ENCODE measurements around the gene FLNB. TPM values are rescaled to one million over a fixed set of nuclear protein-coding genes. Genes with fewer than 3 reads are reported as not detected.

Gene FLNB
- total RNA-seq, 4 donors from 2014 or later = 61.9 to 114 (median 89.9) TPM

GRCh38 chr3:58065700-58066167 is 57.5 kb downstream of the FLNB start:
- WGBS = 44% methylated on average over 5 of the region's 6 CpGs

GRCh38 chr3:58066842-58067241 is 58.6 kb downstream of the FLNB start:
- DNase-seq (ENCODE audit: extremely low spot score) = no peak
- intact Hi-C loops (cut with DNase I) = loop anchor here (5.0 kb wide), 1 partner anchor 55 kb away; no protein-coding TSS in a partner anchor
- Histone ChIP-seq H3K27ac (replicated peaks in 1 of 4) (peak overlapping the region; percentile 79 to 86 (median 83)), H3K27me3 (no peaks in the 10 kb centered on the region), H3K4me3 (no peak overlapping the region), H3K4me1 (peaks cover 18 to 98% (median 97%) of the 10 kb centered on the region in 4 donors), H3K36me3 (no peaks in the 10 kb centered on the region), H3K9me3 (no peaks in the 10 kb centered on the region)
- 27% methylated on average over 3 of the region's 3 CpGs for WGBS
- TF ChIP-seq EP300 (IDR thresholded peaks at IDR 0.05) = no peak

More at GRCh38 chr3:58065700-58066167, 57.5 kb downstream of the FLNB start:
- H3K36me3 ChIP-seq = no peaks in the 10 kb centered on the region
- H3K9me3 ChIP-seq = no peaks in the 10 kb centered on the region
- no peak overlapping the region for H3K4me3 ChIP-seq
- H3K27me3 ChIP-seq = no peaks in the 10 kb centered on the region
- intact Hi-C loops (cut with DNase I) = loop anchor here (5.0 kb wide), 1 partner anchor 53 kb away; no protein-coding TSS in a partner anchor
- H3K4me1 ChIP-seq = peaks cover 18 to 99% (median 97%) of the 10 kb centered on the region in 4 donors
- TF ChIP-seq EP300 (IDR thresholded peaks at IDR 0.05) (no peak), POLR2AphosphoS5 (IDR thresholded peaks at IDR 0.05) (no peak), CTCF (IDR thresholded peaks at IDR 0.05) (no peak), POLR2A (IDR thresholded peaks at IDR 0.05; ENCODE audit: low read depth) (no peak)
- H3K27ac ChIP-seq (replicated peaks in 1 of 4) = peak overlapping the region; percentile 79 to 86 (median 83)
- no peak for DNase-seq (ENCODE audit: extremely low spot score)

GRCh38 chr3:58068122-58068809 is 60.0 kb downstream of the FLNB start:
- Histone ChIP-seq H3K36me3 (no peaks in the 10 kb centered on the region), H3K4me3 (no peak overlapping the region), H3K27me3 (no peaks in the 10 kb centered on the region), H3K9me3 (no peaks in the 10 kb centered on the region), H3K4me1 (peaks cover 24 to 98% (median 97%) of the 10 kb centered on the region in 4 donors), H3K27ac (replicated peaks in 1 of 4) (peak overlapping the region; percentile 79 to 86 (median 83))
- DNase-seq (ENCODE audit: extremely low spot score) = no peak
- intact Hi-C loops (cut with DNase I) = loop anchor here (5.0 kb wide), 1 partner anchor 56 kb away; no protein-coding TSS in a partner anchor
- TF ChIP-seq CTCF (IDR thresholded peaks at IDR 0.05) (no peak), POLR2AphosphoS5 (IDR thresholded peaks at IDR 0.05) (no peak), POLR2A (IDR thresholded peaks at IDR 0.05; ENCODE audit: low read depth) (no peak), EP300 (IDR thresholded peaks at IDR 0.05) (no peak)
- WGBS = 90% methylated on average over 2 of the region's 2 CpGs

- peaks cover 33 to 94% (median 85%) of the 10 kb centered on the region in 4 donors for H3K4me1 ChIP-seq
Measured at GRCh38 chr3:58071480-58071971, 63.3 kb downstream of the FLNB start.

More at GRCh38 chr3:58071480-58071971, 63.3 kb downstream of the FLNB start:
- DNase-seq (ENCODE audit: extremely low spot score) = no peak
- intact Hi-C loops (cut with DNase I) = no loop called here
- Histone ChIP-seq H3K27ac (replicated peaks in 1 of 4) (peak overlapping the region; percentile 71 to 86 (median 76)), H3K9me3 (no peaks in the 10 kb centered on the region), H3K36me3 (no peaks in the 10 kb centered on the region), H3K4me3 (no peak overlapping the region), H3K27me3 (no peaks in the 10 kb centered on the region)
- TF ChIP-seq EP300 (IDR thresholded peaks at IDR 0.05) (no peak), CTCF (IDR thresholded peaks at IDR 0.05) (no peak), POLR2AphosphoS5 (IDR thresholded peaks at IDR 0.05) (no peak), POLR2A (IDR thresholded peaks at IDR 0.05; ENCODE audit: low read depth) (no peak)
- WGBS = 71% methylated on average over 7 of the region's 7 CpGs

Data from esophagus muscularis mucosa (tissue), 4 donors.